H1 (cell line): ENCODE data around the gene SLC2A3.

ENCODE experiments used
- CEBPB ChIP-seq: IDR thresholded peaks from 2 replicates; pipeline ENCODE4 v1.6.1; 2012; ENCODE audit warnings: low read depth, low read length
- EGR1 ChIP-seq: IDR thresholded peaks from 2 replicates; pipeline ENCODE4 v1.6.1; 2011; ENCODE audit warnings: low read depth, low read length, borderline replicate concordance
- FOSL1 ChIP-seq: IDR thresholded peaks from 2 replicates; pipeline ENCODE4 v1.6.1; 2011; ENCODE audit warnings: mild to moderate bottlenecking, low read depth, low read length, moderate library complexity; ENCODE audit not compliant: insufficient read depth
- GTF2F1 ChIP-seq: IDR thresholded peaks from 2 replicates; pipeline ENCODE4 v1.6.1; 2012; ENCODE audit warnings: low read depth, low read length, improper control_type of control experiment, borderline replicate concordance
- JUN ChIP-seq: IDR thresholded peaks from 2 replicates; pipeline ENCODE4 v1.6.1; 2011; ENCODE audit warnings: low read depth, mild to moderate bottlenecking, improper control_type of control experiment, low read length
- POLR2A ChIP-seq, 2 experiments: IDR thresholded peaks; 1 replicate in 1 of 2; 2 replicates in 1 of 2; pipeline ENCODE4 v1.6.1; 2011; ENCODE audit warnings: low read depth in 2 of 2, low read length in 2 of 2, mild to moderate bottlenecking in 2 of 2; ENCODE audit errors: control extremely low read depth in 1 of 2
- POLR2AphosphoS5 ChIP-seq: IDR thresholded peaks from 2 replicates; pipeline ENCODE4 v1.6.1; 2011; ENCODE audit warnings: low read depth, low read length
- SUZ12 ChIP-seq: fragments of 200-600 bp; sonication (generic); IDR thresholded peaks from 2 replicates; pipeline ENCODE4 v1.6.1; 2012; ENCODE audit warnings: mild to moderate bottlenecking, inconsistent platforms, low read length, moderate library complexity, mixed read lengths
- TBP ChIP-seq: IDR thresholded peaks from 2 replicates; pipeline ENCODE4 v1.6.1; 2011; ENCODE audit warnings: low read depth, low read length, improper control_type of control experiment
- TCF12 ChIP-seq: IDR thresholded peaks from 2 replicates; pipeline ENCODE4 v1.6.1; 2011; ENCODE audit warnings: low read depth, mild to moderate bottlenecking, low read length
- YY1 ChIP-seq: IDR thresholded peaks from 2 replicates; pipeline ENCODE4 v1.6.1; 2011; ENCODE audit warnings: low read depth, mild to moderate bottlenecking, low read length

GRCh38 chr12:7937833-7938506 is 2.0 kb upstream of the SLC2A3 start:
- TF ChIP-seq JUN (no peak), SUZ12 (no peak), POLR2A (IDR thresholded peaks at IDR 0.05; ENCODE audit: control extremely low read depth in 1 of 2, low read depth in 2 of 2, low read length in 2 of 2) (no peak), EGR1 (no peak), CEBPB (no peak), YY1 (no peak), TCF12 (no peak), FOSL1 (no peak), GTF2F1 (no peak), TBP (no peak), POLR2AphosphoS5 (no peak)
